WTC11 (cell line): ENCODE results near the gene SEZ6L2. TPM values are rescaled to one million over a fixed set of nuclear protein-coding genes. Genes with fewer than 3 reads are reported as not detected.
"Not testable (repeated sequence)": the region's sequence is repeated elsewhere in the genome, so short reads cannot be mapped to it uniquely, and the experiment has no call there.

Experiments used
- ATAC-seq: fragments of 200-7000 bp; cut with Tn5 transposase; 2 replicates; pipeline ENCODE4 v1.10.0; 2021; ENCODE audit warnings: mild to moderate bottlenecking, moderate library complexity
- CTCF ChIA-PET: fragments of 300-600 bp; sonication (Branson Sonifier 250); formaldehyde crosslinking; loops from one replicate; lab custom pipeline; 2021; ENCODE audit warnings: antibody characterized with exemption; lab: Charles Lee
- POLR2A ChIA-PET: fragments of 350-600 bp; sonication (Branson Sonifier 250); formaldehyde crosslinking; loops from one replicate; lab custom pipeline; 2021; ENCODE audit warnings: antibody characterized with exemption; lab: Charles Lee
- DNase-seq: peaks from one replicate; pipeline ENCODE4 v3.0.0; 2021; ENCODE audit warnings: low spot score
- H3K27ac Mint-ChIP-seq: 2 replicates; pipeline ENCODE4 v1.8.0; 2021; ENCODE audit warnings: mixed read lengths
- H3K27me3 Mint-ChIP-seq: 2 replicates; pipeline ENCODE4 v1.8.0; 2021; ENCODE audit warnings: low read depth, mild to moderate bottlenecking, moderate library complexity, mixed read lengths
- H3K36me3 Mint-ChIP-seq: 2 replicates; pipeline ENCODE4 v1.8.0; 2021; ENCODE audit warnings: mixed read lengths
- H3K4me1 Mint-ChIP-seq: 2 replicates; pipeline ENCODE4 v1.8.0; 2022; ENCODE audit warnings: mixed read lengths
- H3K4me3 Mint-ChIP-seq: 2 replicates; pipeline ENCODE4 v1.8.0; 2021; ENCODE audit warnings: mild to moderate bottlenecking, moderate library complexity, mixed read lengths
- H3K9me3 Mint-ChIP-seq: 2 replicates; pipeline ENCODE4 v1.8.0; 2021; ENCODE audit warnings: mixed read lengths
- ATF2 ChIP-seq: sonication (generic); formaldehyde crosslinking; IDR thresholded peaks from 2 replicates; pipeline ENCODE4 v1.8.1; 2022; ENCODE audit warnings: low read depth, missing genetic modification reagents, borderline replicate concordance
- E2F4 ChIP-seq: sonication (generic); formaldehyde crosslinking; IDR thresholded peaks from 2 replicates; pipeline ENCODE4 v1.8.1; 2022; ENCODE audit warnings: low read depth, mild to moderate bottlenecking, moderate library complexity, missing genetic modification reagents, borderline replicate concordance
- E2F5 ChIP-seq: sonication (generic); formaldehyde crosslinking; IDR thresholded peaks from 2 replicates; pipeline ENCODE4 v1.8.1; 2022; ENCODE audit warnings: mild to moderate bottlenecking, moderate library complexity, missing genetic modification reagents
- ESRRA ChIP-seq: sonication (generic); formaldehyde crosslinking; IDR thresholded peaks from 2 replicates; pipeline ENCODE4 v1.8.1; 2022; ENCODE audit warnings: mild to moderate bottlenecking, missing genetic modification reagents, borderline replicate concordance
- ETV6 ChIP-seq: sonication (generic); formaldehyde crosslinking; IDR thresholded peaks from 2 replicates; pipeline ENCODE4 v1.8.1; 2022; ENCODE audit warnings: mild to moderate bottlenecking, missing genetic modification reagents
- FOXP1 ChIP-seq: sonication (generic); formaldehyde crosslinking; IDR thresholded peaks from 2 replicates; pipeline ENCODE4 v1.8.0; 2022; ENCODE audit warnings: missing genetic modification reagents, mild to moderate bottlenecking, moderate library complexity, borderline replicate concordance
- GABPB1 ChIP-seq: sonication (generic); formaldehyde crosslinking; IDR thresholded peaks from 2 replicates; pipeline ENCODE4 v1.8.1; 2023; ENCODE audit warnings: mild to moderate bottlenecking, missing genetic modification reagents
- HMGXB4 ChIP-seq: sonication (generic); formaldehyde crosslinking; IDR thresholded peaks from 2 replicates; pipeline ENCODE4 v1.8.1; 2023; ENCODE audit warnings: mild to moderate bottlenecking, moderate library complexity, missing genetic modification reagents
- JAZF1 ChIP-seq: fragments of 250-450 bp; sonication (Bioruptor Pico); IDR thresholded peaks from 2 replicates; pipeline ENCODE4 v1.9.0; 2021; ENCODE audit warnings: moderate library complexity, mild to moderate bottlenecking, inconsistent platforms
- NFATC4 ChIP-seq: fragments of 250-450 bp; sonication (Bioruptor Pico); IDR thresholded peaks from 2 replicates; pipeline ENCODE4 v1.9.0; 2021; ENCODE audit warnings: mild to moderate bottlenecking
- NR1H2 ChIP-seq: sonication (generic); formaldehyde crosslinking; IDR thresholded peaks from 2 replicates; pipeline ENCODE4 v1.9.0; 2021; ENCODE audit warnings: mild to moderate bottlenecking, moderate library complexity, missing genetic modification reagents
- NR2C2 ChIP-seq: sonication (generic); formaldehyde crosslinking; IDR thresholded peaks from 2 replicates; pipeline ENCODE4 v1.8.0; 2022; ENCODE audit warnings: mild to moderate bottlenecking, missing genetic modification reagents
- OVOL2 ChIP-seq: fragments of 250-450 bp; sonication (Bioruptor Pico); IDR thresholded peaks from 2 replicates; pipeline ENCODE4 v1.9.0; 2021; ENCODE audit warnings: mild to moderate bottlenecking, borderline replicate concordance
- RELA ChIP-seq: sonication (generic); formaldehyde crosslinking; IDR thresholded peaks from 2 replicates; pipeline ENCODE4 v1.8.1; 2022; ENCODE audit warnings: missing genetic modification reagents, mild to moderate bottlenecking, borderline replicate concordance
- SOX15 ChIP-seq: fragments of 250-450 bp; sonication (Bioruptor Pico); IDR thresholded peaks from 2 replicates; pipeline ENCODE4 v1.9.0; 2021; ENCODE audit warnings: mild to moderate bottlenecking
- TEAD1 ChIP-seq: sonication (generic); formaldehyde crosslinking; IDR thresholded peaks from 2 replicates; pipeline ENCODE4 v1.8.0; 2022; ENCODE audit warnings: mild to moderate bottlenecking, missing genetic modification reagents
- TEAD4 ChIP-seq: sonication (generic); formaldehyde crosslinking; IDR thresholded peaks from 2 replicates; pipeline ENCODE4 v1.8.0; 2022; ENCODE audit warnings: mild to moderate bottlenecking, missing genetic modification reagents
- ZNF121 ChIP-seq: sonication (generic); formaldehyde crosslinking; IDR thresholded peaks from 2 replicates; pipeline ENCODE4 v1.8.0; 2023; ENCODE audit warnings: missing genetic modification reagents
- ZNF138 ChIP-seq: sonication (generic); formaldehyde crosslinking; conservative IDR thresholded peaks from 2 replicates; pipeline ENCODE4 v1.8.1; 2022; ENCODE audit warnings: mild to moderate bottlenecking, moderate library complexity, missing genetic modification reagents
- ZNF219 ChIP-seq: sonication (generic); formaldehyde crosslinking; IDR thresholded peaks from 2 replicates; pipeline ENCODE4 v1.8.0; 2023; ENCODE audit warnings: missing genetic modification reagents, mild to moderate bottlenecking, borderline replicate concordance
- ZNF232 ChIP-seq: sonication (generic); formaldehyde crosslinking; IDR thresholded peaks from 2 replicates; pipeline ENCODE4 v1.8.0; 2022; ENCODE audit warnings: mild to moderate bottlenecking, missing genetic modification reagents
- ZNF317 ChIP-seq: sonication (generic); formaldehyde crosslinking; IDR thresholded peaks from 2 replicates; pipeline ENCODE4 v1.8.1; 2023; ENCODE audit warnings: low read depth, mild to moderate bottlenecking, moderate library complexity, missing genetic modification reagents, borderline replicate concordance
- ZNF416 ChIP-seq: fragments of 250-450 bp; sonication (Bioruptor Pico); IDR thresholded peaks from 2 replicates; pipeline ENCODE4 v1.9.0; 2021; ENCODE audit warnings: mild to moderate bottlenecking, inconsistent platforms
- ZNF425 ChIP-seq: fragments of 250-450 bp; sonication (Bioruptor Pico); conservative IDR thresholded peaks from 2 replicates; pipeline ENCODE4 v1.9.0; 2021; ENCODE audit warnings: mild to moderate bottlenecking
- ZNF671 ChIP-seq: fragments of 250-450 bp; sonication (Bioruptor Pico); IDR thresholded peaks from 2 replicates; pipeline ENCODE4 v1.8.0; 2021; ENCODE audit warnings: mild to moderate bottlenecking
- total RNA-seq: library from RNA; stranded (reverse); gene quantifications from 3 replicates; pipeline ENCODE4 v1.2.3, GENCODE V29; 2021

Gene SEZ6L2
- total RNA-seq, 1 experiment from 2014 or later: 58.2 TPM

- H3K4me1 Mint-ChIP-seq: no peaks in the 10 kb centered on the region
- CTCF ChIA-PET: interaction anchor here (0.7 to 2.0 kb wide), 4 partner anchors 9 to 187 kb away, joined by 3 to 13 read pairs (median 6); no protein-coding TSS in a partner anchor
- TF ChIP-seq JAZF1 (CRISPR knock-in tag) (no peak), FOXP1 (no peak), ETV6 (no peak), NFATC4 (CRISPR knock-in tag) (no peak), E2F5 (CRISPR knock-in tag) (no peak), RELA (CRISPR knock-in tag) (no peak), ZNF121 (CRISPR knock-in tag) (no peak), ATF2 (CRISPR knock-in tag) (no peak), ZNF317 (CRISPR knock-in tag) (no peak), NR1H2 (CRISPR knock-in tag) (no peak), E2F4 (CRISPR knock-in tag) (no peak), ZNF416 (no peak), GABPB1 (CRISPR knock-in tag) (no peak)
- no peak overlapping the region for H3K27ac Mint-ChIP-seq
- no peaks in the 10 kb centered on the region for H3K9me3 Mint-ChIP-seq
- no peak overlapping the region for H3K4me3 Mint-ChIP-seq
- ATAC-seq: no peak
- H3K36me3 Mint-ChIP-seq: no peaks in the 10 kb centered on the region
- DNase-seq: no peak
- POLR2A ChIA-PET: interaction anchor here (0.6 to 0.8 kb wide), 2 partner anchors 9 to 10 kb away, joined by 3 to 4 read pairs; no protein-coding TSS in a partner anchor
- no peaks in the 10 kb centered on the region for H3K27me3 Mint-ChIP-seq
These were observed 65.3 kb downstream of the SEZ6L2 start for GRCh38 chr16:29834079-29834478.

GRCh38 chr16:29833219-29833618 is 66.1 kb downstream of the SEZ6L2 start:
- H3K4me1 Mint-ChIP-seq, H3K9me3 Mint-ChIP-seq, H3K27ac Mint-ChIP-seq, H3K4me3 Mint-ChIP-seq, DNase-seq, ATAC-seq, H3K36me3 Mint-ChIP-seq, H3K27me3 Mint-ChIP-seq: not testable (repeated sequence)
- ChIA-PET CTCF (interaction anchor here (0.7 to 1.8 kb wide), 3 partner anchors 10 to 48 kb away, joined by 3 to 9 read pairs (median 3); no protein-coding TSS in a partner anchor), POLR2A (interaction anchor here (0.6 kb wide), 1 partner anchor 94 kb away, joined by 8 read pairs; no protein-coding TSS in a partner anchor)

GRCh38 chr16:29831490-29831889 is 67.9 kb downstream of the SEZ6L2 start:
- ChIA-PET POLR2A (no interaction called here), CTCF (no interaction called here)
- Mint-ChIP-seq H3K27ac (no peak overlapping the region), H3K9me3 (no peaks in the 10 kb centered on the region), H3K4me3 (no peak overlapping the region), H3K36me3 (no peaks in the 10 kb centered on the region), H3K27me3 (no peaks in the 10 kb centered on the region), H3K4me1 (no peaks in the 10 kb centered on the region)
- DNase-seq (no peak), ATAC-seq (no peak)
- TF ChIP-seq ZNF671 (CRISPR knock-in tag) (no peak), TEAD1 (CRISPR knock-in tag) (no peak), ZNF232 (CRISPR knock-in tag) (no peak), HMGXB4 (CRISPR knock-in tag) (no peak), ZNF219 (no peak), ZNF138 (CRISPR knock-in tag) (no peak), ESRRA (no peak), OVOL2 (CRISPR knock-in tag) (no peak), ATF2 (CRISPR knock-in tag) (no peak), NR2C2 (no peak), TEAD4 (CRISPR knock-in tag) (no peak), SOX15 (CRISPR knock-in tag) (no peak), ZNF425 (no peak)
